MM.1S (cell line): ENCODE results near the gene CHRNB4.

Experiments used
- EZH2 ChIP-seq: fragments of 300-600 bp; sonication (generic); optimal IDR thresholded peaks from 2 replicates; pipeline ENCODE3; 2017; ENCODE audit warnings: low read depth, mild to moderate bottlenecking, antibody characterized with exemption, low read length, mixed read lengths
- EZH2phosphoT487 ChIP-seq: fragments of 300-600 bp; sonication (generic); IDR thresholded peaks from 2 replicates; pipeline ENCODE4 v1.6.1; 2018; ENCODE audit warnings: antibody characterized with exemption, low read length
- TF ChIP-seq, protein P1 (sequence below): fragments of 300-600 bp; sonication (generic); IDR thresholded peaks from 2 replicates; pipeline ENCODE4 v1.5.1; 2016; ENCODE audit warnings: antibody characterized with exemption, low read length, mixed read lengths

DNA sequence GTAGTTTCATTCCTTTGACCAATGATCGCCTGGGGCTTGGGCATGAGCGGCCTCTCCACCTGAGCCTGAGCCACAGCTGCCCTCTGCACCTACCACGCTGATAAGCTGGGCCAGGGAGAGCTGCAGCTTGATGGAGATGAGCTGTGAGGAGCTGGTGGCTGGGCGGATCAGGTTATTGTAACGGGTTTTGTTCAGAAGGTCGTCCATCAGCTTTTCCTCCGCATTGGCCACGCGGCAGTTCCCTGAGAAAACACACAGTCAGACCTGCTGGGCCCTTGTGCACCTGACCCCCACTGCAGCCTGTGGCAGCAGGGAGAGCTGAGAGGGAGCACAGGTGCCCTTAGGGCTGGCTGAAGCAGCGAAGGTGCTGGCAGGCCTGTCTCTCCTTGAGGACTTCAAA, 5.7 kb downstream of the CHRNB4 start:
- TF ChIP-seq, protein P1, sequence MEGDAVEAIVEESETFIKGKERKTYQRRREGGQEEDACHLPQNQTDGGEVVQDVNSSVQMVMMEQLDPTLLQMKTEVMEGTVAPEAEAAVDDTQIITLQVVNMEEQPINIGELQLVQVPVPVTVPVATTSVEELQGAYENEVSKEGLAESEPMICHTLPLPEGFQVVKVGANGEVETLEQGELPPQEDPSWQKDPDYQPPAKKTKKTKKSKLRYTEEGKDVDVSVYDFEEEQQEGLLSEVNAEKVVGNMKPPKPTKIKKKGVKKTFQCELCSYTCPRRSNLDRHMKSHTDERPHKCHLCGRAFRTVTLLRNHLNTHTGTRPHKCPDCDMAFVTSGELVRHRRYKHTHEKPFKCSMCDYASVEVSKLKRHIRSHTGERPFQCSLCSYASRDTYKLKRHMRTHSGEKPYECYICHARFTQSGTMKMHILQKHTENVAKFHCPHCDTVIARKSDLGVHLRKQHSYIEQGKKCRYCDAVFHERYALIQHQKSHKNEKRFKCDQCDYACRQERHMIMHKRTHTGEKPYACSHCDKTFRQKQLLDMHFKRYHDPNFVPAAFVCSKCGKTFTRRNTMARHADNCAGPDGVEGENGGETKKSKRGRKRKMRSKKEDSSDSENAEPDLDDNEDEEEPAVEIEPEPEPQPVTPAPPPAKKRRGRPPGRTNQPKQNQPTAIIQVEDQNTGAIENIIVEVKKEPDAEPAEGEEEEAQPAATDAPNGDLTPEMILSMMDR, result no peak
- TF ChIP-seq EZH2 (no peak), EZH2phosphoT487 (no peak)
